ENCODE data around the gene OPCML.

Gene OPCML

DNA sequence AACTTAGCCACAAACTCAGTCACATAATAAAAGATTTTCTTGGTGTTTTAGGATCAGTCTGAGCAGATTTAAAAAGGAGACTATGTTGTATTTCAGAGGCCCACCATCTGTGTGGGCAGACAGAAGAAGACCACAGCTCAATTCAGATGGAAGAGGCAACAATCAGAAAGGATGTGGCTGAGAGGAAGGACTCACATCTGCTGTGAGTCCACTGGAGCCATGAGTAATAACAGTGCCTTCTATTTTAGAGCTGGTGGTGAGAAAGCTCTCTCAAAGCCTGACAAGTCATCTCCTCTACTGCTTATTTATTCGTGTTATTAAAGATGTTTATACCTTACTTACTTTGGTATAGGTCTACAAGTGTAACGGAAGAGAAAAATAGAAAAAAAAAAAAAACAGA is 357.2 kb downstream of the OPCML start:
- DNase-seq (ENCODE audit: low read depth): no peak

DNA sequence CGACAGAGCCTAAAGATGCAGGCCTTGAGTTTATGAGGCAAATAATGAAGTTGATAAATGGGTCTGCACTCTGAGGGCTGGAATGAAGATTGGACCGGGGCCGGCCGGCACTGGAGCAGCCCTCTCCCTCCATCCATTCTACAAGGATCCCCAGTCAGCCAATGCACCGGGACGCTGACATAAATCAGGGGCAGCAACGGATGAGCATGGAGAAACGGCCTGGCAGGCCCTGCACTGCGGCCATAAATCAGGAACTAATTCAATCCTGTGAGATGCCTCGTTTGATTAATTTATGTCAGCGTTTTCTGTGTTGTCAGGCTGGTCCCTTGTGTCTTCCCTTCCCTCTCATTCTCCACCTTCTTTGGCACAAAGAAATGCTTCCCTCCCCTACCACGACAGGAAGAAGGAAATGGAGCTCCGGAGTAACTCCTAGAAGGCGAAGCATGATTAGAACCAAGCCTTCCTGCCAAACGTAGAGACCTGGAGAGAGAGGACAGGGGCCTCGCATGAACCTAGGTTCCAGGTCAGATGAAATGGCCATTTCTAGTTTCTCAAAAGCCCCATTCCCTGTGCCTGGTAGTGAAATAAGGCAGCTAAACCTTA is 358.4 kb downstream of the OPCML start:
- DNase-seq (ENCODE audit: low read depth): no peak

DNA sequence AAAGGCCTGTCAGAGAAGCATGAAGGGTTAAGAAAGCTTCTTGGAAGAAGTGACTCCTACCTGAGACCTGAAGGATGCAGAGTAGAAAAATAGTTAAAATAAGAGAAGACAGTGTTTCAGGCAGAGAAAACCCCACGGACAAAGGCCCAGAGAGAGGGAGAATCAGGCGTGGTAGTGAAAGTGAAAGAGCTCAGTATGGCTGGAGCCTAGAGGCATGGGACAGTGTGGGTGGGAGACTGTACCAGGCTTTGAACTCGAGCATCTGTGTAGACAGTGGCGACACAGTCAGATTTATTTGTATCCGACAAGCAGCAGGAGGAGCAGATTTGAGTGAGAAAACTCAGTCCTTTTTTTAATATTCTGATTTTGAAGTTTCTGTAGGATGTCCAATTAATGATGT is 360.0 kb downstream of the OPCML start:
- DNase-seq (ENCODE audit: low read depth): no peak

DNA sequence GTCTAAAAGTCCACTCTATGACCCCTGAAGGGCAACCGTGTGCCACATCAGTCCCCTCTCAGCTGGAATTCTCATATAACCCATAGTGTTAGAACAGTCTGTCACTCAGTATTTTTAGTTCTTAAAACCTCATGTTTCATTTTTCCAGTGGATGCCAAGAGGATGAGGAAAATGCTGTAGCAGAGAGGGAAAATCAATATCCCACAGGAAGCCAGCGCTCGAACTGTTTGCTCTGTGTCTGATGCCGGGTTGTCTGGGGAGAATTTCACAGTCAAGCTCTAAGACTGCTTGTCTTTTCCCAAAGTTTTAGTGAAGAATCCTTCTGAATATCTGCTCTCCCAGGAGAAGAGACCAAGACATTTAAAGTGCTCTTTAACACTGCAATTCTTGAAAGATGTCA is 360.9 kb downstream of the OPCML start:
- no peak for DNase-seq (ENCODE audit: low read depth)

DNA sequence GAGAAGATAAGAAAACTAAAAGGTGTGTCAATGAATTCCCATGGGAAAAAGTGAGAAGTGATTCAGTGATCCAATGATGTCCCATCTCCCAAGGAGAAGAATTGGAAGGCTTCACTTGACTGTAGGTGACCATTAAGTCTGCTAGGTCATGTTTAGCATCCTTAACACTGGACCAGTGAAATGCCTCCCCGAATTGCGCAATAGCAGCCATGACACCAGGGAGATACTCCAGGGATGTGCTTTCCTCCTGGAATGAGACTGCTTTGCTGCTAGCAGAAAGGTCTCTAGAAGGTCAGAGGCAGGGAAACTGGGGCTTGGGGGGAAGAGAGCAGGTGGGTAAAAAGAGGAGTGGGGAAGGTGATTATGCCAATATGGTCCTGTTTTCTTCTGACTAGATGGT is 364.3 kb downstream of the OPCML start:
- no peak for DNase-seq (ENCODE audit: low read depth)

DNA sequence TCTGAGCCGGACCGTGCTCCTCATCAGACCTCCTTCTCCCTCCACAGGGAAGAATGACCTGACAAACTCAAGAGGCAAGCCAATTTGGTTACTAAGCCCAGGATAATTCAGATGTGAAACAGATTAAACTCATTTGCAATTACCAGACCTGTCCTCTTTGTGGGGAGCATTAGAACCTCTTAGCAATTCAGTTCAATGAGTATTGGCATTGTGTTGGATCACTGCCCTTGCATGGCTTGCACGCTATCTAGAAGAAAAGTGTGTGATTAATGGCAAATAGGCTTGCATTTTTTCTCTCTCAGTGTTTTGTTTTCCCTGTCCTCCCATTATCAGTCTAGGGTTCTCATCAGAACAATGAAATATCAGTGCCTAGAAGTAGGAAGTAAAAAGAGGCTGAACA is 365.6 kb downstream of the OPCML start:
- no peak for DNase-seq (ENCODE audit: low read depth)

DNA sequence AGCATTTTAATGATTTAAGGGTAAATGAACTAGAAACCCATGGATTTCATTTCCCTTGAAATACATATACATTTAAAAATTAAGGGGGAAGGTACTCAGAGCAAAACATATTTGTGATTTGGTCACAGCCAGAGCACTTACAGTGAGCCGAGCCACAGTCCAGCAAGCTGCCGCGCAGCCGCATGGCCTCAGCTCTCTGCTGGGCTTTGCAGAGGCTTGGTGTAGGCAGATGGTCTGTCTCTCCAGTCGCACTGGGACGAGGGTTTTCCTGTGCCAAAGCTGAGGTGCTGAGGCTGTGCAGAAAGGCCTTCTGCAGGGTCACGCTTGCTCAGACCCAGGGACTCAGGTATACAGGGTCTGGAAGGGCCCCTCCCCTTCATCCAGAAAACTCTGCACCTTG is 367.3 kb downstream of the OPCML start:
- DNase-seq (ENCODE audit: low read depth): no peak

DNA sequence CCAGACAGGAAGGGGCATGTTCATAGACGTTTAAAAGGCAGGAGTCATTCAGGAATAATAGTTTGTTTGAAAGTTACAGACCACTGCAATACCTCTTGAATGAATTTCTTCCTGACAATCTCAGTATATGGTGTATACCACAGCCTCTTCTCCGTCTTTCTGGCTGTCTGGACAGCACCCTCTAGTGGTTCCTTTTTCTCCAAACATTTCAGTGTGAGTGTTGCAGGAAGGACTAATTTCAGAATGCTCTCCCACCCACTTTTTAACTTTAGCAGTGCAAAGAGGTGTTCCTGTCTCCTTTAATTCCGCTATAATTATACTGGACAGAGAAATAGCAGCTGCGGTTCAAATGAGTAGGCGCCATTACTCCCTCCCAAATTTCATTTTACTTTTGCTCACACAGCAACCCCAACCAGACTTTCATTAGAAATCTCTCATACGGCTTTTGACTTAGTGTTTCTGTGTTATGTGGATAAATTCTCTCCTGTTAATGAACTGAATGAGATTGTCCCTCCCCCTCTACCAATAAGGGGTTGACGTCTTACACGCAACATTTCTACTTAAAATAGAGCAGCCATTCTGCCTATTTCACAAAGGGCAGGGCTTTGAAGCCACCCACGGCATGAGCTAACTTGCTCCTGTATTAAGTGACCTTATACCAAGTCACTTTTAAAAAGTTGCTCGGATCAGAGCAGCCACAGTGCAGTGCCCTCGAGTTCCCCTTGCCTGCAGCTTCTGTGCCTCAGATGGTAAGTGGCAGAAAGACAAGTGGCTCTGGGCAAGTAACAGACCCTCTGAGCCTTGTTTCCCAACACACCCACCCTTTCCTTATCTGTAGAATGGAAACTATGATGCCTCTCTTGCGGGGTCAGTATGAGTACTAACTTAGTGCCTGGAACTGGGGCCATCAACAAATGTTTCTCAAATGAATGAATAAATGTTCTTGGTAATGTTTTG is 368.6 kb downstream of the OPCML start:
- DNase-seq (ENCODE audit: low read depth): no peak

DNA sequence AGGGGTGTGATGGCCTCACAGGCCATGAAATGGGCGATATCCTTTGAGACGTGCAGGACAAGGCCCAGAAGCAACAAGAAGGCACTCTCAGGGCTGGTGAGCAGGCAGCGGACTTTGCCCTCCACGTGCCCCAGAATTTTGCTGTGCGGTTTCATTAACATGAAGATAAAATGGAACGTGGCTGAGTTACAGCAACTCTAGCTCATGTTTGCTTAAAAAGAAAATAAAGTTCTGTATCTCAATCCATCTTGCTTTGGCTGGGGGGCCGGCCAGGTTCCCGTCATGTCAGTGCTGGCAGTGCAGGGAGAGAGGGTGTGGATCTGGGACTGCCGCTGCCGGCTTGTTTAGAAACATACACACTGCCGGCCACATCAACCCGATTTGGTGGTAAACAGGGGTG is 370.1 kb downstream of the OPCML start:
- no peak for DNase-seq (ENCODE audit: low read depth)

DNA sequence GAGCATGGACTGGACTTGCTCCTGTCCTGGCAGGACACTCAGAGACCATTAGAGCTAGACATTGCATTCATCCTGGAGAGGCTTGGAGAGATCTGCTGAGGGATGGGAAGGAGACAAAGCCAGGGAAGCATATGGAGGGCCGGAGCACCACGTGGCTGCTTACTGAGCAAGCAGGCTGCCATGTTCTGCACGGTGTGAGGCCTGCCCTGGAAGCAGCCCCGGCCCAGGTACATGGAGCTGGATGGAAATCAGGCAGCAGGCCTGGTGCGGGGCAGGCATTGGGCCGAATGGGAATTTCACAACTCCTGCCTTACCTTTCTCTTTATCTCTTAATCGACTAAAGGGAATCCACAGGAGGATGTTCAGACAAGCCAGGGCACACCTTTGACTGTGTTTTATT is 371.5 kb downstream of the OPCML start:
- no peak for DNase-seq (ENCODE audit: low read depth)

DNA sequence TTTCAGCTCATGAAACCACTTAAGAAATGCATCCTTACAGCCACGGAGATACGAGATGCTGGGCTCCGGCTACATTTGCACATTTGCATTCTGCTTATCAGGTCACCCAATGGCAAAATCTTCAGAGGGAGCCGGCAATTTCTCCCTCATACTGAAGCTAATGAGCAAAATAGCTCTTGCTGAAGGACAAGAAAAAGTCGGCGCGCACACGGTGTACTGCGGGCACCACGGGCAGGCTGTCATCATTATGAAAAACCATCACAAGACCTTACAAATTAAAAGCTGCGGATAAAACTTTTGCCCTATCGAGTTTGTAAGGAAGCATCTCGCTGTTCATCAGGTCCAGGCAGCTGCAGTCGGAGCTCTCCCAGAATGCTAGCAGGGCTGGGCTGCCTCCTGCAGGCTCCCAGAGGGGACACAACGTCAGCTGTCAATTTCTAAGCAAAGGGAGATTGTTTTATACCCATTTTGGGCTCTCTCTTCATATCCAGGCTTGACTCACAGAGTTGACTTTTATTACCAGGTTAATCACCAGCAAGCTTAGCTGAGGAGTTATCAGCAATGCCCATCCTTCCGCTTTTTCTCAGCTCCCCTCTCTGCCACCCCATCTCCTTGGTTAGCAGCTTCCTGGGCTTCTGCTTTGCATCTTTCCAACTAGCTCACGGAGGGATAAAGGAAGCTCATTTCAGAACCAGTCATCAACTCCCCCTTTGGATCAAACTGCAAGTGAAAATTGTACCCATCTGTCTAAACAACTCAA is 375.1 kb downstream of the OPCML start:
- no peak for DNase-seq (ENCODE audit: low read depth)

DNA sequence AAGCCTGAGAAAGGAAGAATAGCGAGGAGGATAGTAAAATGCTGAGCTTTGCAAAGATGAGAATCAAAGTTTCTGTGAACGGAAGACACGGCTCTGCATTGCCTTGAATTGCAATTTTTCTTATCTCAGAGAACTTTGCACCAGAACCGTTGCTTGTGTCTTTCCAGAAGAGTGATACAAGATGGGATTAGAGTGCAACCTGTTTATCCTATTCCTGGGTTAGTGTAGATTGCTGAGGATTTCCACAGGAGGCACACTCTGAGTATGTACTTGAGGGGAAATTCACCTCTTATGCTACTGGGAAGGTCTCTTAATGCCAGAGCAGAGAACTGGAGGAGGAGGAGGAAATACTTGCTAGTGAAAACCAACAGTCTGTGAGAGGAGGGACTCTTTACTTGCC is 377.5 kb downstream of the OPCML start:
- no peak for DNase-seq (ENCODE audit: low read depth)

DNA sequence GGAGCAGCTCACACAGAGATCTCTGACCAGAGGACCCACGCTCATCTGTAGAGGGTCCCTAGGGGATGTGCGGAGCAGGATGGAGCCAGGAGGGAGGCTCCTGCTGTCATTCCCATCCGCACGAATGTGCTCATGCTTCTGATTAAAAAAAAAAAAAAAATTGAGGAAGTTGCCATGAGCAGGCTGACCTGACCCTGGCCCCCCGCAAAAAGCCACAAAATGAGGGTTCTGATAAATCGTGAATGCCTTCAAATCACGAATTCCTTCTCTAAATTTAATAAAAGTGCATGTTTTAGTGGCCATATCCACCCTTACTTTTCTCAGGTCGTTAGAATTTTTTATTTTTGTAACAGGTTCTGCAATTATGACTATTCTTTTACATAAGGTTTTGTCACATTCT is 378.2 kb downstream of the OPCML start:
- DNase-seq (ENCODE audit: low read depth): no peak

DNA sequence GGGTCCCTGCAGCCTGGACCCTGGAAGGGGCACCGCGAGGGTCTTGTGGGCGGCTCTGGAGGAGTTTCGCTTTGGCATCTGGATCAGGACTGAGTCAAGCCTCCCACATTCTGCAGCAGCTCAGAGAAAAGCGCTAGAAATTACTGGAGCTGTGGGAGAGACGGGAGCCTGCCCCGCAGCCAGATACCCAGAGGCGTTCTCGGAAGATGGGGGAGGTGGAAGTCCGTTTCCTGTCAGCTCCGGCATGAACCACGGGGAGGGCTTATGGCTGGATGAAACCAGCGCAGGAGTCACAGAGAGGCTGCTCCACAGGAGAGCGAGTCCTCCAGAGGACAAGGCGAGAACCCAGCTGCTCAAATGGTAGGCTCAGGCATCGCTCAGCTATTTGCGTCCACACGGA is 379.3 kb downstream of the OPCML start:
- no peak for DNase-seq (ENCODE audit: low read depth)

DNA sequence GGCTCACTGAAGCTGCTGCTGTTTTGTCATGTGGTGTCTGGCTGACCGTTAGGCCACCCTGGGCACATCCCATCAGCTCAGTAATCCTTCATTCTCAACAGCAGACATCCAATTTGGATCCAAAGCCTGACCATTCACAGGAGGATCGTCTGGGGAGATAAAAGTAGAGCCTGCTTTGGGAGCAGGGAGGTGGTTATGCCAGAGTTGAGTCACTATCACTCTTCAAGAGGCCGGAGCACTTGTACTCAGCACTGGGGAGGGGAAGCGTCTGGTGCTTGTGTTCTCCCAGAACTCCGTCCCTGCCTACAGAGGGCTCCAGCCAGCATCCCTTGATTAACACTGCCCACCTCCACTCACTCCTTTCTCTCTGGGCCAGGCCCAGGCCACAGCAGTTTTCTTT is 382.6 kb downstream of the OPCML start:
- DNase-seq (ENCODE audit: low read depth): no peak

DNA sequence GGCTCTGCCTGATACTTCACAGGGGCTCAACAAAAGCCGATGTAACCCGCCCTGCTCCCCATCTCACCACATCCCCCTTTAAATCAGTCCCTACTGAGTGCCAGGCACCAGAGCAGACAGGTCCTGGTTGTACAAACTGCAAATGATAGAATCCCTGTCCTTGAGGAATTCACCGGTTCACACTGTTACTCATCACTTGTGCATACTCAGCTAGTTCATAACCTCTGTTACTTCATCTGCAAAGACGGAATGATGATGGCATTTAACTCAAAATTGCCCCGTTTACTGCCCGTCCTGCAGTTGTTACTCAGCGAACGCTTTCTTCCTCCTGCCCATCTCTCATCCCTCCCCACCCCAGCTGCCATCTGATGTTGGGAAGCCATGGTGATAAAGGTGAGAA is 384.7 kb downstream of the OPCML start:
- DNase-seq (ENCODE audit: low read depth): no peak

DNA sequence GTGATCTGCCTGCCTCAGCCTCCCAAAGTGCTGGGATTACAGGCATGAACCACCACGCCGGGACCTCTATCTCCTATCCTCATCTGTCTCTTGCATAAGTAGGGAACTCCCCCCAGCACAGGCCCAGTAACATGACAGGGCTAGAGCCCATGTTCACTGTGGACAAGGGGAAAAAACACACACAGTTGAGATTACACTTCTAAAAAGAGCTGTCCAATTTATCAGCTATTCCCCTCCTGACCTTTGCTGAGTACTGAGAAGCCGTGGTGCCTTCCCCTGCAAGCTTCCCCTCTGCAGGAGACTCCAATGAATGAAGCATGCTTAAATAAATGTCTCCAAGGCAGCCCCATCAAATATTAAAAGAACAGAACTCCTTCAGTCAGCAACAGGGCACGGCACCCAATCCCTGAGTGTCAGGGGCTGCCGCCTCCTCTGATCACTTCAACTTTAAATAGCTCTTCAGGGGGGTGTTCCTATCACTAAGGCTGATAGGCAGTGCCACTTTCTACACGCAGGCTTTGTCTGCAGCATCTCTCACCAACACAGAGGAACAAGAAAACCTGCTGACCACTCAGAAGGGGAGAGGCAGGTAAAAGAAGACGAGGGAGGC is 385.5 kb downstream of the OPCML start:
- DNase-seq (ENCODE audit: low read depth): no peak

DNA sequence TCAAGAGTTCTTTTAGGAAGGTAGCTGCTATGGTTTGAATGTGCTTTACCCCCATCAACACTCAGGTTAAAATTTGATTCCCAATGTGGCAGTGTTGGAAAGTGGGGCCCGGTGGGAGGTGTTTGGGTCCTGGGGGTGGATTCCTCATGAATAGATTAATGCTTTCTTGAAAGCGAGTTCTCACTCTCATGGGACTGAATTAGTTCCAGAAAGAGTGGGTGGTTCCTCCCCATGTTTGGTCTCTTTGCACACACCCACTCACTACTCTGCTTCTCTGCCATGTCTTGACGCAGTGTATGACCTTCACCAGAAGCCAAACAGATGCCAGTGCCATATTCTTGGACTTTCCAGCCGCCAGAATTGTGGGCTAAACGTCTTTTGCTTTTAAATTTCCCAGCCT is 394.4 kb downstream of the OPCML start:
- no peak for DNase-seq (ENCODE audit: low read depth)

DNA sequence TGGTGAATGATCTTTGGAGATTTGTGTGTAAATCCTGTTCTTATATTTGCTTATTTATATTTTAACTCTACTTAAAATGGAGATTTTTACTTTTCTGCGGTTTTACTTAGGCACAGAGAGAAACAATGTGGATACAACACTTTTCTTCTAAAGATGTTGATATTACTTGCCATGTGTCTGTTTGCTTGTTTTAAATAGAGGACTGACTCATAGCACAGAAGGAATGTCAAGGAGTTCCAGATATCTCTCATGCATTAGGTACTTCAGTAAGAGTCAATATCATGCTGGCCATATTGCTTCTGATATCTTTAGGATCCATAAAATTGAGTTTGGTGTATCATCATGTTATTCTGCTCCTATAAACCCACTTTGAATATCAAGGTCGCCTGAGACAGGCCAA is 395.0 kb downstream of the OPCML start:
- no peak for DNase-seq (ENCODE audit: low read depth)

DNA sequence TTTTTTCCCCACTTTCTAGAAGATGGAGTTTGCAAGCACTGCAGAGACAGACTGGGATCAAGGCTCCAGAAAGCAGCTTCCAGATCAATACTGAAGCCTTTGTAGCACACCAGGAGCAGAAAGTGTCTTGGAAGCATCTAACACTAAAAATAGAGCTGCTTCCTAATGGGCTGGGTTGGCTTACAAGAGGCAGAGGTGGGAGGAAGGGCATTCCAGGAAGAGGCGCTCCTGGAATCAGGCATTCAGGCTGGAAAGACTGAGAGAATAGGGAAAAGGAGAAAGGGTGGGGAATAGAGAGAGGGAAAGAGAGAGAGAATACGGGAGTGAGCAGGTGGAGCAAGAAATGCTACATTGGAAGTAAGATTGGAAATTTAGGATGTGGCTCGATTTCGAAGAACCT is 395.9 kb downstream of the OPCML start:
- no peak for DNase-seq (ENCODE audit: low read depth)

DNA sequence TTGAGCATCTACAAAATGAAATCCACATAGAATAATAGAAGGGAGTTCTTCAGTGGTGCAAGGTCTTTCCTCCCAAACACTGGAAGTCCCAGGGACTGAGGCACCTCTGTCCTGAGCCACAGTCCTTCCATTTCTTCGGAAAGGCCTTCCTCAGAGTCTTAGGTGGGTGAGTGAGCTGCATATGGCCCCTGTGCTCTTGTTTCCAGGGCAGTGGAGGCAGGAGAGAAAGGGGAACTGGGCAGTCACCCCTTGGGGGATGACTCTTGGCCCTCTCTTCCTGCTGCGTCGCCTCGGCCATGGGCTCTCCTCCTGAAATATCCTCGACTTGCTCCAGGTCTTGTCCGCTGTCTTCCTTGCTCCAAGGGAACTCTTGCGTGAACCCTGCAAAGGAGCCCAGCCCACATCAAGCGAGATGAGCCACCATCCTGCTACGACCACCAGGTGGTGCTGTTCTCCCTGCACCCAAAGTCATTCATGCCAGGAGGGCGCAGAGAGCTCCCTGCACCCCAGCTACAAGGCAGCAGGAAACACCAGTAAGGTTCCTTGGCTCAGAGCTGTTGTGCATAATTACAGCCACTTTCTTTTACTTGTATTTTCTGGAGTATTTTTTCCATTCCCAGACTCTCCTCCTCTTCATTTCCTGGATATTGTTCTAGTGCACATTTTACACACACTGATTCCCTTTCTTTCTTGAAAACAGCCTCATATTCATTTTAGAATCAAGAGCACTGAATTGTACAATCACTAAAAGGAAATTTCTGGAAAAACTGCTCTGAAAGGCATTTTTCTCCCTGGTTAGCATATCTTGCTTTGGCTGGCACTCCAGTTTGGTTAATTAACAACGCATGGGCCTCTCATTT is 397.8 kb downstream of the OPCML start:
- no peak for DNase-seq (ENCODE audit: low read depth)

DNA sequence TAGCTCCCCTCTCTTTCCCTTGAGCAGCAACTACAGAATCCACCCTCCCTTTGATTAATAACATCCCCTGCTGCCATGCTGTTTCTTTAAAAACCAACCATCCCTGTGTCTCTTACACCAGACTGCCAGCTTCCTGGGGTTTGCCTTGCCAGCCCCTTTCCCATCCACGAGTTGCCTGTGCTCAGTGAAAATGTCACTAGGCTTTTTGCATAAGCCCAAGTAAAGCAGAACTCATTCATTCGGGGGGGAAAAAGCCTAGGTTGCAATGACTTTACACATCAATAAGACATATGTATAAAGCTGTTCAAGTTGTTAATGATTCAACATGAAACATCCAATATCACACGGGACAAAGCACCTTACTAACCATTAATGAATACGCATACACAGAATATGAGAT is 398.7 kb downstream of the OPCML start:
- no peak for DNase-seq (ENCODE audit: low read depth)

All from stimulated activated CD8-positive, alpha-beta memory T cell treated with anti-CD3 and anti-CD28 coated beads, Interleukin-12 subunit alpha, Interleukin-12 subunit beta, amount 100 ng/mL, for 4 hours (primary cell).